ENCODE results near the gene MRAP2.

- TF ChIP-seq, protein P1, sequence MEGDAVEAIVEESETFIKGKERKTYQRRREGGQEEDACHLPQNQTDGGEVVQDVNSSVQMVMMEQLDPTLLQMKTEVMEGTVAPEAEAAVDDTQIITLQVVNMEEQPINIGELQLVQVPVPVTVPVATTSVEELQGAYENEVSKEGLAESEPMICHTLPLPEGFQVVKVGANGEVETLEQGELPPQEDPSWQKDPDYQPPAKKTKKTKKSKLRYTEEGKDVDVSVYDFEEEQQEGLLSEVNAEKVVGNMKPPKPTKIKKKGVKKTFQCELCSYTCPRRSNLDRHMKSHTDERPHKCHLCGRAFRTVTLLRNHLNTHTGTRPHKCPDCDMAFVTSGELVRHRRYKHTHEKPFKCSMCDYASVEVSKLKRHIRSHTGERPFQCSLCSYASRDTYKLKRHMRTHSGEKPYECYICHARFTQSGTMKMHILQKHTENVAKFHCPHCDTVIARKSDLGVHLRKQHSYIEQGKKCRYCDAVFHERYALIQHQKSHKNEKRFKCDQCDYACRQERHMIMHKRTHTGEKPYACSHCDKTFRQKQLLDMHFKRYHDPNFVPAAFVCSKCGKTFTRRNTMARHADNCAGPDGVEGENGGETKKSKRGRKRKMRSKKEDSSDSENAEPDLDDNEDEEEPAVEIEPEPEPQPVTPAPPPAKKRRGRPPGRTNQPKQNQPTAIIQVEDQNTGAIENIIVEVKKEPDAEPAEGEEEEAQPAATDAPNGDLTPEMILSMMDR (conservative IDR thresholded peaks at IDR 0.05 in 1 of 2, IDR thresholded peaks at IDR 0.05 in 1 of 2; ENCODE audit: low read depth in 1 of 2, low read length in 2 of 2): no peak
- no peak for TF ChIP-seq EZH2 (IDR thresholded peaks at IDR 0.05; ENCODE audit: low read length, missing control alignments)
Measured at GRCh38 chr6:84016029-84016428, 17.5 kb upstream of the MRAP2 start.
